Breast epithelium (tissue), 3 donors: ENCODE results near the gene KRT4.

ENCODE experiments used
- CTCF ChIP-seq, 3 donors: fragments of 450-650 bp; IDR thresholded peaks; one replicate each; pipeline ENCODE4 v1.5.1; 2016 to 2017; ENCODE audit warnings: antibody characterized with exemption in 3 of 3, mild to moderate bottlenecking in 3 of 3, moderate library complexity in 3 of 3
- POLR2A ChIP-seq: fragments of 450-650 bp; IDR thresholded peaks from one replicate; pipeline ENCODE4 v1.6.1; 2016; ENCODE audit warnings: antibody characterized with exemption, mild to moderate bottlenecking, moderate library complexity
- POLR2AphosphoS5 ChIP-seq, 3 donors: sonication (generic); formaldehyde crosslinking; IDR thresholded peaks; one replicate each; pipeline ENCODE4 v1.6.1; 2017; ENCODE audit warnings: antibody characterized with exemption in 3 of 3

GRCh38 chr12:52848661-52849255 is 34.8 kb upstream of the KRT4 start, which contains the start of gene KRT78:
- no peak for TF ChIP-seq CTCF (IDR thresholded peaks at IDR 0.05)
- no peak for TF ChIP-seq POLR2AphosphoS5 (IDR thresholded peaks at IDR 0.05)
- TF ChIP-seq POLR2A = no peak
